OCI-LY7 (cell line): ENCODE data around the gene FOLR1. TPM values are rescaled to one million over a fixed set of nuclear protein-coding genes. Genes with fewer than 3 reads are reported as not detected.

ENCODE experiments used
- BruUV-seq: library from RNA; stranded (reverse); fragments of 400-500 nt; replicated peaks from 2 replicates; lab custom pipeline; 2021; lab: Mats Ljungman, UMichigan
- CTCF ChIA-PET: fragments of 300-600 bp; sonication (Branson Sonifier 250); formaldehyde crosslinking; loops from one replicate; lab custom pipeline; 2022; ENCODE audit warnings: antibody characterized with exemption; ENCODE audit not compliant: unreplicated experiment; lab: Charles Lee
- POLR2A ChIA-PET: fragments of 300-600 bp; sonication (Branson Sonifier 250); formaldehyde crosslinking; loops from one replicate; lab custom pipeline; 2022; ENCODE audit warnings: antibody characterized with exemption; lab: Charles Lee
- DNase-seq: peaks from one replicate; pipeline ENCODE4 v3.0.0-alpha.2; 2015; ENCODE audit warnings: low spot score
- H2AFZ ChIP-seq: fragments of 200-600 bp; sonication (generic), shearing (Covaris generic); 2 replicates; pipeline ENCODE4 v1.6.1; 2014; ENCODE audit warnings: mild to moderate bottlenecking, antibody characterized with exemption, low read length, moderate library complexity
- H3K27ac ChIP-seq: fragments of 200-600 bp; sonication (generic); 2 replicates; pipeline ENCODE4 v1.5.1; 2014; ENCODE audit warnings: mixed run types, low read depth, mild to moderate bottlenecking, moderate library complexity, low read length, inconsistent platforms; ENCODE audit not compliant: poor library complexity, severe bottlenecking
- H3K36me3 ChIP-seq: fragments of 200-600 bp; sonication (generic); 2 replicates; pipeline ENCODE4 v1.6.1; 2014; ENCODE audit warnings: mild to moderate bottlenecking, antibody characterized with exemption, low read length, moderate library complexity, mixed read lengths; ENCODE audit not compliant: insufficient read depth
- H3K4me1 ChIP-seq: fragments of 200-600 bp; sonication (generic); 2 replicates; pipeline ENCODE4 v1.5.1; 2014; ENCODE audit warnings: mild to moderate bottlenecking, low read length; ENCODE audit not compliant: insufficient read depth, poor library complexity, severe bottlenecking
- H3K4me2 ChIP-seq: fragments of 200-600 bp; sonication (generic); 2 replicates; pipeline ENCODE4 v1.6.1; 2014; ENCODE audit warnings: mild to moderate bottlenecking, low read length
- H3K4me3 ChIP-seq: fragments of 200-600 bp; sonication (generic); 2 replicates; pipeline ENCODE4 v1.5.1; 2014; ENCODE audit warnings: mild to moderate bottlenecking, low read depth, low read length; ENCODE audit not compliant: poor library complexity, severe bottlenecking
- H3K79me2 ChIP-seq: fragments of 200-600 bp; sonication (generic); 2 replicates; pipeline ENCODE4 v1.6.1; 2016; ENCODE audit warnings: low read depth, mild to moderate bottlenecking, low read length, moderate library complexity, mixed read lengths; ENCODE audit not compliant: insufficient read depth
- H3K9me2 ChIP-seq: fragments of 200-600 bp; sonication (generic); 2 replicates; pipeline ENCODE4 v1.6.1; 2016; ENCODE audit warnings: mild to moderate bottlenecking, low read length, mixed read lengths; ENCODE audit not compliant: insufficient read depth
- H3K9me3 ChIP-seq: fragments of 200-600 bp; sonication (generic); 2 replicates; pipeline ENCODE4 v1.6.1; 2014; ENCODE audit warnings: mild to moderate bottlenecking, mixed run types, low read length, mixed read lengths
- H4K20me1 ChIP-seq: fragments of 200-600 bp; sonication (generic); 2 replicates; pipeline ENCODE4 v1.6.1; 2014; ENCODE audit warnings: mild to moderate bottlenecking, antibody characterized with exemption, low read length, moderate library complexity, mixed read lengths; ENCODE audit not compliant: insufficient read depth
- CTCF ChIP-seq: fragments of 200-600 bp; sonication (generic); conservative IDR thresholded peaks from 2 replicates; pipeline ENCODE4 v1.5.1; 2014; ENCODE audit warnings: mild to moderate bottlenecking, antibody characterized with exemption, low read length, moderate library complexity, mixed read lengths
- EZH2phosphoT487 ChIP-seq: fragments of 200-600 bp; sonication (generic); IDR thresholded peaks from 2 replicates; pipeline ENCODE4 v1.6.1; 2018; ENCODE audit warnings: low read depth, borderline replicate concordance, mild to moderate bottlenecking, mixed run types, antibody characterized with exemption, low read length, moderate library complexity, mixed read lengths
- intact Hi-C: fragments of 100-400 bp; cut with micrococcal nuclease; formaldehyde crosslinking; loops from one replicate; pipeline ENCODE4 v1.10.0; 2022; ENCODE audit not compliant: unreplicated experiment
- total RNA-seq, 2 experiments: library from RNA; depleted of rRNA in 1 of 2; stranded (reverse); fragments of >200 nt in 1 of 2; shearing (Covaris generic) in 1 of 2; gene quantifications; 2 replicates each; pipeline ENCODE4 v1.2.3, GENCODE V29; 2014 to 2022

FOLR1 gene
- total RNA-seq, 2 experiments from 2014 or later = not detected

- DNase-seq = no peak
- Histone ChIP-seq H3K9me2 (no peaks in the 10 kb centered on the region), H3K27ac (no peak overlapping the region), H4K20me1 (no peaks in the 10 kb centered on the region), H3K4me2 (no peak overlapping the region), H3K36me3 (peaks cover 63% of the 10 kb centered on the region), H3K4me3 (no peak overlapping the region), H3K4me1 (no peaks in the 10 kb centered on the region), H2AFZ (no peak overlapping the region), H3K9me3 (no peaks in the 10 kb centered on the region), H3K79me2 (no peaks in the 10 kb centered on the region)
- intact Hi-C loops = loop anchor here (5.0 kb wide), 1 partner anchor 195 kb away; the partner anchor contains the start of gene CLPB
- ChIA-PET POLR2A (interaction anchor here (0.6 kb wide), 2 partner anchors 15 to 65 kb away, joined by 3 to 4 read pairs; no protein-coding TSS in a partner anchor), CTCF (interaction anchor here (0.6 kb wide), 1 partner anchor 13 kb away, joined by 3 read pairs; the partner anchor contains the start of gene INPPL1)
- BruUV-seq = no TSS peak
- TF ChIP-seq EZH2phosphoT487 = no peak
- TF ChIP-seq CTCF = no peak
Observed at GRCh38 chr11:72237112-72237931, 45.4 kb downstream of the FOLR1 start.

GRCh38 chr11:72238040-72238450 is 46.1 kb downstream of the FOLR1 start:
- intact Hi-C loops = loop anchor here (1.0 to 5.0 kb wide), 2 partner anchors 14 to 194 kb away; partner anchors contain the start of genes CLPB and INPPL1
- no TSS peak for BruUV-seq

More at GRCh38 chr11:72238040-72238450, 46.1 kb downstream of the FOLR1 start:
- H3K9me2 ChIP-seq = no peaks in the 10 kb centered on the region
- peaks cover 55% of the 10 kb centered on the region for H3K36me3 ChIP-seq
- ChIA-PET POLR2A (no interaction called here), CTCF (interaction anchor here (0.6 kb wide), 1 partner anchor 15 kb away, joined by 3 read pairs; no protein-coding TSS in a partner anchor)
- H3K79me2 ChIP-seq = no peaks in the 10 kb centered on the region
- no peak overlapping the region for H3K4me2 ChIP-seq
- no peaks in the 10 kb centered on the region for H3K9me3 ChIP-seq
- peak; percentile 72 for DNase-seq
- H3K27ac ChIP-seq = no peak overlapping the region
- no peak overlapping the region for H3K4me3 ChIP-seq
- H4K20me1 ChIP-seq = no peaks in the 10 kb centered on the region
- H3K4me1 ChIP-seq = no peaks in the 10 kb centered on the region
- no peak overlapping the region for H2AFZ ChIP-seq
- peak; percentile 88 for TF ChIP-seq CTCF
- TF ChIP-seq EZH2phosphoT487 = no peak
